GM21526 (cell line): Measurements from ENCODE around the gene METTL23.
A peak's percentile ranks its signal among the peaks of the same experiment; 100 is the strongest.
"Not testable (repeated sequence)": the region's sequence is repeated elsewhere in the genome, so short reads cannot be mapped to it uniquely, and the experiment has no call there.

Experiments
- ATAC-seq: cut with Tn5 transposase; IDR thresholded peaks from one replicate; pipeline ENCODE4 v1.9.1; 2021; ENCODE audit warnings: moderate library complexity; ENCODE audit not compliant: unreplicated experiment, low FRiP score

METTL23 gene

DNA sequence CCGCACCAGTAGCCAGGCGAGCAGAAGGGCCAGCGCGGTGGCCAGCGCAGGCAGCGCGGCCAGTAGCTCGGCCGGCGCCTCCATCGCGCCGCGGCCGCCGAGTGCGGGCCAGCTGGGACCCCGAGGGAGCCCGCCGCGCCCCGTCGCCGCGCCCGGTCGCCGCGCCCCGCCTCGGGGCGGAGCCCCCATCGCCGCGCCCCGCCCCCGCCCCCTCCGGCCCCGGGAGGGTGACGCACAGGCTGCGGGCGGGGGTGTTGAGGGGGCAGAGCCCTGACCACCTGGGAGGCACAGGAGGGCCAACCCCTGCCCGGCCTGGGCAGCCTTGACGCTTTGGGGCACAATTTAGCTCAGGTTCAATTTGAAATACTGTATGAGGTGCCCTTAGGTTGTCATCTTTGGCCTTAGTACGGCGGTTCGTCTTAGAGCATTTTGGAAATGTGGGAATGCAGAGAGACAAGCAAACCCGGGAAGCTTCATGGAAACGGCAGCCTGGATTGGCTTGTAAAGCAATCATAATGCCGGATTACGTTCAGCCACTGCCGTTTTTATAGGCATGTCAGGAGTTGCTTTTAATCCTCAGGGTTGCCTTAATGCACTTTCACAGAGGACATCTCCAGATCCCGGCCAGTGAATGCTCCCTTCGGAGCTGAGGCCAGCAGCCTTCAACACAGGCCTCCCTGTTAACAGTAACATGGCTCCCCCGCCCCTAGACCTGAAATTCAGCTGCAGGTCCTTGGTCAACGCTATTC, 15.6 kb upstream of the METTL23 start, which contains the start of gene MXRA7:
Gene MXRA7 (minus strand): TSS at position 103 of the 749 bp plus-strand sequence. CDS start 19 bp downstream, at position 84.
- no peak for ATAC-seq

- not testable (repeated sequence) for ATAC-seq
Measured at GRCh38 chr17:76712321-76712720, 14.3 kb upstream of the METTL23 start.

- no peak for ATAC-seq
Measured at GRCh38 chr17:76713765-76714164, 12.9 kb upstream of the METTL23 start.

- no peak for ATAC-seq
Measured at GRCh38 chr17:76714336-76714735, 12.3 kb upstream of the METTL23 start.

GRCh38 chr17:76714822-76715495, 11.7 kb upstream of the METTL23 start:
- no peak for ATAC-seq

DNA sequence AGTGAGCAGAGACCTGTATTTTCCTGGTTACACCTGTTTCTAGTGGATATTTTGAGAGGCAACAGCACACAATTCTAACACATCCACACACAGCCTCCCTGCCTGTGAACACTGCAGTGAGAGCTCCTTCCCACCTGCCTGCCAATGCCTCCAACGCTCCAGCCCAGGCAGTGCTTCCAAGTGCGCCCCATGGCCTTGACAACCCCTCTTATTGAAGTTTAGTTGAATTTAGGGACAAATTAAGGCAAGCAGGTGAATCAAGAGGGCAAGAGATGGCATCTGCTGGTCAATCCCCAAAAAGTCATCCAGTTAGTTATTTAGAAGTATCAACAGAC, 11.2 kb upstream of the METTL23 start:
- ATAC-seq = no peak

DNA sequence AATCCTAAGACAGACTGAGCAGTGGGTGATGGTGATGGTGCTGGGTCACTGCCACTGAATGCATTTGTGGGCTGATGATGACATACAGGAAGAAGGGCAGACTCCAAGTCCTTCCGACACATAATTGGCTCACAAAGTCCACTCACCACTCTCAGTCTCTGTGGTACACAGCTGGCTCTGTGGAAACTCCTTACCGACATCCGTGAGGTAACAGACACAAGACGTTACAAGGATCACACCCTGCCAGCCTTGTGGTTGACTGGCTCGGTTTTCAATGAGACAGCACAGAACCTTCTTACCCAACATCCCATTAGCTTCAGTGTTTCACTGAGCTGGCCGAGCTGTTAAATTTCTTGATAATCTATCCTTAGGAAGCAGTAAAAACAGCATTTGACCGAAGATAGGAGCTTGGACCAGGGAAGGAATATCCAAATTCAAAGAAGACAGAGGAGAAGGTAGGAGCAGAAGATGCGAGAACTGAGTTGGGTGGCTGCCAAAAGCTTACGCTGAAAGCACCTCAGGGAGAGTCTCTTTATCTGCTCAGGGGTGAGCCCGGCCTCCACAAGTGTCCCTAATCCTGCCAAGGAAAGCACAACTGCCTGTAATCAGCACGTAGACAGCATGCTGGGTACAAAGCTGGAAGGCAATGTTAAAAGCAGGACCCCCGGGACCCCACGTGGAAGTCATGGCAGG, 10.3 kb upstream of the METTL23 start:
- ATAC-seq = no peak

DNA sequence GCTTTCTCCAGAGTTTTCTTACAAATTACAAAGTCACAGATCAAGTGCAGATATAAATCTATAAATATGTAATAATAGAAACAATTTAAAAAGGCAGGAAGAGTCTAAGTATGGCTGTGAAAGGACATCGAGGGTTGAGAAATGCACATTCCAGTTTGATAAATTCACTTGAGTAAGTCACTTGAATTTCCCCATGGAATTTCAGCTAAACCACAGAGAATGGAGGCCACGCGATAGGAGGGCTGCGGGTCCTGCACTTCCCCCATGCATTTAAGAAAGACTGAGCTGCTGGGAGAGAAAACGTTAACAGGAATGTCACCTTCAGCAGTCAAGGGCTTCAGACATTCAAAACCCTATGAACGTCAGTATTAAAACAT, 9.8 kb upstream of the METTL23 start:
- no peak for ATAC-seq

GRCh38 chr17:76718516-76718915, 8.1 kb upstream of the METTL23 start:
- ATAC-seq = no peak

- no peak for ATAC-seq
Measured at GRCh38 chr17:76720211-76720610, 6.4 kb upstream of the METTL23 start.

DNA sequence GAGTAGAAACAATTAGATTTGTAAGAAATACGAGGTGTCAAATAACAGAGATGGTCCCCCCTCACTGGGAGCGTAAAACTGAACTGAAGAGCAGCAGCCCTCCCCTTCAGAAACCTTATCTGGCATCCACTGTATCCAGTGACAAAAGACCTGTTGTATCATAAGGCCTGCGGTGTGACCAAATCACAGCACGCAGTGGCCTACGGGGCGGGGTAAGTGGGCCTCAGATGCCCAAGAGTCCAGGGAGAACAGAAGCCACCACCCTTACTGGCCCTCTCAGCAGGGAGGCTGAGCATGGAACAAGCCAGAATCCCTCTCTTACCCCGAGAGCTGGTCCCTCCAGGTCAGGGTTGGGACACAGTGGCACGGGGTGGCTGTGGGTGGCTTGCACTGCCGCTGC, 5.7 kb upstream of the METTL23 start:
- no peak for ATAC-seq

DNA sequence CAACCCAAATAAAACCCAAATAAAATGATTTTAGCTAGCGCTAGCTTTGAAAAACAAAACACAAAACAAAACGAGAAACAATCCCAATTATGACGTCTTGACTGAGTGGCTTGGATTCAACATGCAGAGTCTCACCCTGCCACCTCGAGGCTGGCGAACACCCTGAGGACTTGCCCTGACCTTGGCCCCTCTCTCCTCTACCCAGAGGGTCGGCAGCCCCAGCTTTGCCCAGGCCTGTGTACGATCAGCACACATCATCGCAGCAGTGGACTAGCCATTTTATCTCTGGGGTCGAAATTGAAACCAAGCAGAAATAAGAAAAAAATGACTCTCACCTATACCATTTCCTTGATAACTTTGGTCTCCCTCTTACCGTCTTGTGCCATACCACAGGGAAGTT, 5.2 kb upstream of the METTL23 start:
- no peak for ATAC-seq

DNA sequence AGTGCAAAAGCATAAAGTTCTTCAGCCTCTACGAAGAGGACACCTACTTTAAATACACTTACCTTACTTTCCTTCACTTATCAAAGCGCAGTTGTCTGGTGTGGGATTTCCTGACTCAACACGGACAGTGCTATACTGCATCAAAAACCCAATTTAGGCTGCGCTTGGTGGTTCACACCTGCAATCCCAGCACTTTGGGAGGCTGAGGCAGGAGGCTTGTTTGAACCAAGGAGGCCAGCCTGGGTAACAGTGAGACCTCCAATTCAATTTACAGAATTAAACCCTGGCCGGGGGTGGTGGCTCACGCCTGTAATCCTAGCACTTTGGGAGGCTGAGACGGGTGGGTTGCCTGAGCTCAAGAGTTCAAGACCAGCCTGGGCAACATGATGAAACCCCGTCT, 4.4 kb upstream of the METTL23 start:
- ATAC-seq = no peak

DNA sequence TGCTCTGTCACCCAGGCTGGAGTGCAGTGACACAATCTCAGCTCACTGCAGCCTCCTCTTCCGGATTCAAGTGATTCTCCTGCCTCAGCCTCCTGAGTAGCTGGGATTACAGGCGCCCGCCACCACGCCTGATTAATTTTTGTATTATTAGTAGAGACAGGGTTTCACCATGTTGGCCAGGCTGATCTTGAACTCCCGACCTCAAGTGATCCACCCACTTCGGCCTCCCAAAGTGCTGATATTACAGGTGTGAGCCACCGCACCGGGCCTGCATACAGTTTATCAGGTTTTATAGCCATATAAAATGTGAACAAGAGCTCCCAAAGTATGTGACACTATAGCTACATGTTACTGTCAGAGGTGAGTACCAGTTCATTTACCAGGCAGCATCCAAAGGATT, 3.7 kb upstream of the METTL23 start:
- ATAC-seq = not testable (repeated sequence)

- no peak for ATAC-seq
Measured at GRCh38 chr17:76723812-76724211, 2.8 kb upstream of the METTL23 start.

GRCh38 chr17:76725580-76726230, 934 bp upstream of the METTL23 start:
- peak; percentile 23 for ATAC-seq

- peak; percentile 57 for ATAC-seq
Measured at GRCh38 chr17:76726231-76726775, 336 bp upstream of the METTL23 start, which contains the start of gene JMJD6. Gene JMJD6, minus strand, starts transcription at chr17:76726606. Its CDS starts 131 bp downstream, at chr17:76726475.

- no peak for ATAC-seq
Measured at GRCh38 chr17:76727745-76728456, 1.3 kb downstream of the METTL23 start.

DNA sequence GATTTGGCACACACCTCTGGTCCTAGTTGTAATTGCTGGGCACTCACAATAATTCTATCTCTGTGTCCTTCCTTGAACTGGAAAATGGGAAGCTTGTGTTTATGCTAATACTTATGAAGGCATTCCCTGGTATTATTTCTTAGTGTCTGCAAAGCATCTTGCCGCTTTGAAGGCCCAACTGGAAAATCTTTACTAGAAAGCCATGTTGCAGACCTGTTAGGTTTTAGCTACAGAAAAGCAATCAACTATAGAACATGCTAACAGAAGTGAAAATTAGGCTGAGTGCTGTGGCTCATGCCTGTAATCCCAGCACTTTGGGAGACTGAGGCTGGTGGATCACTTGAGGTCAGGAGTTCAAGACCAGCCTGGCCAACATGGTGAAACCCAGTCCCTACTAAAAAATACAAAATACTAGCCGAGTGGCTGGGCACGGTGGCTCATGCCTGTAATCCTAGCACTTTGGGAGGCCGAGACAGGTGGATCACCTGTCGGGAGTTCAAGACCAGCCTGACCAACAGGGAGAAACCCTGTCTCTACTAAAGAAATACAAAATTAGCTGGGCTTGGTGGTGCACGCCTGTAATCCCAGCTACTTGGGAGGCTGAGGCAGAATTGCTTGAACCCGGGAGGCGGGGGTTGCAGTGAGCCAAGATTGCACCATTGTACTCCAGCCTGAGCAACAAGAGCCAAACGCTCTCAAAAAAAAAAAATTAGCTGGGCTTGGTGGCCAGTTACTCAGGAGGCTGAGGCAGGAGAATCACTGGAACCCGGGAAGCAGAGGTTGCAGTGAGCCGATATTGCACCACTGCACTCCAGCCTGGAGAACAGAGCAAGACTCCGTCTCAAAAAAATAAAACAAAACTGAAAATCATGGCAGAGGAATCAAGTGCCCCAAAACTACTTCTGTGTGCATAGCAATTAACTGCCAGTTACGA, 5.4 kb downstream of the METTL23 start:
- not testable (repeated sequence) for ATAC-seq
